ENCODE results near the gene ST3GAL3. TPM values are rescaled to one million over a fixed set of nuclear protein-coding genes. Genes with fewer than 3 reads are reported as not detected.

ST3GAL3 gene
- total RNA-seq, 1 donor from 2014 or later = 18.7 TPM

- H3K4me3 ChIP-seq = no peak overlapping the region
- DNase-seq (ENCODE audit: extremely low spot score in 2 of 2) = no peak
- H3K27me3 ChIP-seq = no peaks in the 10 kb centered on the region
- no peak for TF ChIP-seq POLR2AphosphoS5 (IDR thresholded peaks at IDR 0.05; ENCODE audit: insufficient read depth in 1 of 2, low read depth in 1 of 2)
- TF ChIP-seq, protein P1, sequence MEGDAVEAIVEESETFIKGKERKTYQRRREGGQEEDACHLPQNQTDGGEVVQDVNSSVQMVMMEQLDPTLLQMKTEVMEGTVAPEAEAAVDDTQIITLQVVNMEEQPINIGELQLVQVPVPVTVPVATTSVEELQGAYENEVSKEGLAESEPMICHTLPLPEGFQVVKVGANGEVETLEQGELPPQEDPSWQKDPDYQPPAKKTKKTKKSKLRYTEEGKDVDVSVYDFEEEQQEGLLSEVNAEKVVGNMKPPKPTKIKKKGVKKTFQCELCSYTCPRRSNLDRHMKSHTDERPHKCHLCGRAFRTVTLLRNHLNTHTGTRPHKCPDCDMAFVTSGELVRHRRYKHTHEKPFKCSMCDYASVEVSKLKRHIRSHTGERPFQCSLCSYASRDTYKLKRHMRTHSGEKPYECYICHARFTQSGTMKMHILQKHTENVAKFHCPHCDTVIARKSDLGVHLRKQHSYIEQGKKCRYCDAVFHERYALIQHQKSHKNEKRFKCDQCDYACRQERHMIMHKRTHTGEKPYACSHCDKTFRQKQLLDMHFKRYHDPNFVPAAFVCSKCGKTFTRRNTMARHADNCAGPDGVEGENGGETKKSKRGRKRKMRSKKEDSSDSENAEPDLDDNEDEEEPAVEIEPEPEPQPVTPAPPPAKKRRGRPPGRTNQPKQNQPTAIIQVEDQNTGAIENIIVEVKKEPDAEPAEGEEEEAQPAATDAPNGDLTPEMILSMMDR (IDR thresholded peaks at IDR 0.05) = no peak
- TF ChIP-seq POLR2A (IDR thresholded peaks at IDR 0.05) = no peak
- intact Hi-C loops (cut with DNase I) = no loop called here
- no peak overlapping the region for H3K27ac ChIP-seq
- H3K9me3 ChIP-seq = no peaks in the 10 kb centered on the region
- H3K4me1 ChIP-seq = peaks cover 8% of the 10 kb centered on the region
- H3K36me3 ChIP-seq = peaks cover 0 to 17% of the 10 kb centered on the region in 2 donors
Observed at GRCh38 chr1:43953361-43953760, 246.0 kb downstream of the ST3GAL3 start.

DNA sequence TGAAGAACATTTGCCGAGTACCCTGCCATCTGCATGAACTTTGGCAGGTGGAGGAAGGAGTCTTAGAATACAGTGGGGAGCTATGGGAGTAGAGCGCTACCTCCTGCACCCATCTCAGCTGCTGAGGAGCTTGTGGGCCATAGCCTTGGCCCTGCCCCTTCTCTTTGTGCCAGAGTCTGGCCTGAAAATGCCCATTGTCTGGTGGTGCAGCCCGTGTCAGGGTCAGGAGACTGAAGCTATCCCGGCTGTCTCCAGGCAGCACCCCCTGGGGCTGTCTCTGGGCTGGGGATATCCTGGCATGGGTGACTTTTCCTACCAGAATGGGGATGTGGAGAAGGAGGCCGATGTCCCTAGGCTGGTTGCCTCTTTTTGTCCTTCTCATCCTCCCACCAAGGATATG, 246.7 kb downstream of the ST3GAL3 start:
- DNase-seq (ENCODE audit: extremely low spot score in 2 of 2) = no peak
- Histone ChIP-seq H3K9me3 (no peaks in the 10 kb centered on the region), H3K4me1 (peaks cover under 1% of the 10 kb centered on the region), H3K4me3 (no peak overlapping the region), H3K27me3 (no peaks in the 10 kb centered on the region), H3K36me3 (peaks cover 0 to 24% of the 10 kb centered on the region in 2 donors), H3K27ac (no peak overlapping the region)
- no peak for TF ChIP-seq POLR2AphosphoS5 (IDR thresholded peaks at IDR 0.05; ENCODE audit: insufficient read depth in 1 of 2, low read depth in 1 of 2)
- TF ChIP-seq, protein P1 (IDR thresholded peaks at IDR 0.05) = no peak
- no peak for TF ChIP-seq POLR2A (IDR thresholded peaks at IDR 0.05)
- intact Hi-C loops (cut with DNase I) = no loop called here

GRCh38 chr1:43956234-43956633, 248.9 kb downstream of the ST3GAL3 start:
- Histone ChIP-seq H3K4me1 (no peaks in the 10 kb centered on the region), H3K27ac (no peak overlapping the region), H3K9me3 (no peaks in the 10 kb centered on the region), H3K36me3 (peaks cover 0 to 42% of the 10 kb centered on the region in 2 donors), H3K27me3 (no peaks in the 10 kb centered on the region), H3K4me3 (no peak overlapping the region)
- TF ChIP-seq POLR2A (IDR thresholded peaks at IDR 0.05) = no peak
- TF ChIP-seq, protein P1 (IDR thresholded peaks at IDR 0.05) = no peak
- TF ChIP-seq POLR2AphosphoS5 (IDR thresholded peaks at IDR 0.05; ENCODE audit: insufficient read depth in 1 of 2, low read depth in 1 of 2) = no peak
- intact Hi-C loops (cut with DNase I) = no loop called here
- no peak for DNase-seq (ENCODE audit: extremely low spot score in 2 of 2)

GRCh38 chr1:43957407-43958040, 250.2 kb downstream of the ST3GAL3 start:
- intact Hi-C loops (cut with DNase I) = no loop called here

More at GRCh38 chr1:43957407-43958040, 250.2 kb downstream of the ST3GAL3 start:
- H3K9me3 ChIP-seq = no peaks in the 10 kb centered on the region
- DNase-seq (ENCODE audit: extremely low spot score in 2 of 2) = no peak
- H3K4me1 ChIP-seq = no peaks in the 10 kb centered on the region
- no peaks in the 10 kb centered on the region for H3K27me3 ChIP-seq
- TF ChIP-seq POLR2A (IDR thresholded peaks at IDR 0.05) (no peak), POLR2AphosphoS5 (IDR thresholded peaks at IDR 0.05; ENCODE audit: insufficient read depth in 1 of 2, low read depth in 1 of 2) (no peak)
- TF ChIP-seq, protein P1 (IDR thresholded peaks at IDR 0.05) = no peak
- H3K36me3 ChIP-seq = peaks cover 0 to 42% of the 10 kb centered on the region in 2 donors
- no peak overlapping the region for H3K27ac ChIP-seq
- no peak overlapping the region for H3K4me3 ChIP-seq

Measured in vagina (tissue), 2 donors.